ENCODE results near the gene TUFT1. TPM values are rescaled to one million over a fixed set of nuclear protein-coding genes. Genes with fewer than 3 reads are reported as not detected.

The TUFT1 gene
- total RNA-seq, 2 experiments from 2014 or later = 2.3 to 2.7 TPM

DNA sequence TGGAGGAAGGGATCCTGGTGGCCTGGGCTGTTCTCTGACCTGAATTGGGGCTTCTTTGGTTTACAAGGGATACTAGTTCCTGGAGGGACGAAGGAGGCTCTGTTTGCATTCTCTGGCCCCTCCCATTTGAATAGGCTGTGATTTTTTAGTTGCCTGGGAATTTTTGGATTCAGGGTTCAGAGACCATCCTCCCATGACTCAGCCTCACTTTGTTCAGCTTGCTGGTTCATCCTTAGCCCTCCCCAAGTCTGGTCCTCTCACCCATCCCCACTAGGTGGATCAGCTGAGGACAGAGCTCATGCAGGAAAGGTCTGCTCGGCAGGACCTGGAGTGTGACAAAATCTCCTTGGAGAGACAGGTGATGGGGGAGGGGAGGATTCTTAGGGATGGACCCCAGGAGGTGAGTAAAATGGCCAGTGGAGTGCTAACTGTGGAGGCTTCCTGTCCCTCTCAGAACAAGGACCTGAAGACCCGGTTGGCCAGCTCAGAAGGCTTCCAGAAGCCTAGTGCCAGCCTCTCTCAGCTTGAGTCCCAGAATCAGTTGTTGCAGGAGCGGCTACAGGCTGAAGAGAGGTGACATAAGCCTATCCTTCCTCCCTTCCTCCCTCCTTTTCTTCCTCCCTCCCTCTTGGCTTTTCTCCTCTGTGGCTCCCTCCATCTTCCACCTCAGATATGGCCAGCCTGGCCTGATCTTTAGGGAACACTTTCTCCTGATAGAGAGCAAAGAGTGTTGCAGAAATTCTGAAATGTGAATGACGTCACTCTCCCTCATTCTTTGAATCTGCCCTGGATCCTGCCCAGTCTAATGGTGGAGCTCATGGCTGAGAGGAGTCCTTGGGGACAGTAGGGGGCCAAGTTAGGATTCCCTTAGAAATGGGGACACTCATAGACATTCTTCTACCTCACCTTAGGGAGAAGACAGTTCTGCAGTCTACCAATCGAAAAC is 4.5 kb upstream of the TUFT1 start:
- ChIA-PET CTCF (interaction anchor here (1.0 kb wide), 1 partner anchor 346 kb away, joined by 3 read pairs; no protein-coding TSS in a partner anchor), POLR2A (no interaction called here)

DNA sequence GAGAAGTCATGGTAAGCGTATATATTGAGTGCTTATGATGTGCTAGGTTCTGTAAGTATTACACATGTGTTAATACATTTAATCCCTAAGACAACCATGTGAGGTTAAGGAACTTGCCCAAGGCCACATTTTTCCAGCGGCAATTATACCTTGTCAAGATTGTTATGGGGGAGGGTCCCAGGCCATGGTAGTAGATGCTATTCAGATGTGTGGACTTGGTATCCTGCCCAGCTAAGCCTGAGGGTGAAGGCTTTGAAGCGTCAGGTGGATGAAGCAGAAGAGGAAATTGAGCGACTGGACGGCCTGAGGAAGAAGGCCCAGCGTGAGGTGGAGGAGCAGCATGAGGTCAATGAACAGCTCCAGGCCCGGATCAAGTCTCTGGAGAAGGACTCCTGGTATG is 3.6 kb upstream of the TUFT1 start:
- POLR2A ChIA-PET = no interaction called here

DNA sequence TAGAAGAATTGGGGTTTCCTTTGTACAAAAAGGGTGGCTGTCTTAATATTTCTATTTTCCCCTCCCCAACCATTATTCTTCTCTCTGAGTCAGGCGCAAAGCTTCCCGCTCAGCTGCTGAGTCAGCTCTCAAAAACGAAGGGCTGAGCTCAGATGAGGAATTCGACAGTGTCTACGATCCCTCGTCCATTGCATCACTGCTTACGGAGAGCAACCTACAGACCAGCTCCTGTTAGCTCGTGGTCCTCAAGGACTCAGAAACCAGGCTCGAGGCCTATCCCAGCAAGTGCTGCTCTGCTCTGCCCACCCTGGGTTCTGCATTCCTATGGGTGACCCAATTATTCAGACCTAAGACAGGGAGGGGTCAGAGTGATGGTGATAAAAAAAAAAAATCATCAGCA is 3.0 kb upstream of the TUFT1 start:
- CTCF ChIA-PET = interaction anchor here (0.6 to 1.6 kb wide), 2 partner anchors 33 to 142 kb away, joined by 3 to 4 read pairs; no protein-coding TSS in a partner anchor
- POLR2A ChIA-PET = no interaction called here

More for the DNA sequence above, 3.6 kb upstream of the TUFT1 start:
- CTCF ChIA-PET = interaction anchor here (1.6 kb wide), 1 partner anchor 32 kb away, joined by 4 read pairs; no protein-coding TSS in a partner anchor

DNA sequence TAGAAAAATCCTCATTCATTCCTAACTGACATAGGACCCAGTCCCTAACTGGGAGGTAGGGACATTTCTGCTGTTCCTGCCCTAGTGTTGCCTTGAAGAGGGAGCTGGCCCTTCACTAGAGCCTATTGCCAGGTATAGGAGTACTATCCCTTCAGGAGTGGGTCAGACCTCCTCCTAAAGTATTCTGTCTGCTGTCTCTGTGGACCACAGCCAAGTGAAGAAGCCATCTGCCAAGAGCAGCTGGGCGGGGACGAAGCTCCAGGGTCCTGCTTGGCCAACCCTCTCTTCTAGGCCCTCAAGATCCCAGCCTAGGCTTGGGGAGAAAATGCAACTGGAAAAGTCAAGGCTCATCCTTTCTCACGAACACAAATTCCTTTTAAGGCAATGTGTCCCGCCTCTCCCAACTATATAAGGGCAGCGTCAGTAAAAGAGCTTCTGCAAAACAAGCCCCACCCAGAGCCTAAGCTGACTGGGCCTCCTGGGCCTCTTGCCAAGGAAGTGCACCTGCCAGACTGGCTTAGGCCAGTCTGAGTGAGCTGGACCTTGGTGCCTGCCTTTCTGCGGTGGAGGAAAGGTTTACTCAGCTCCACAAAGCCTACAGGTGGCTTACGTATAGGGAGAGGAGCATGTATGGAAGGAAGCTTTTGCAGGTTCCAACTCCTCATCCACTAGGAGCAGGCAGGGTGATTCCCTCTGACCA is 638 bp upstream of the TUFT1 start:
- ChIA-PET POLR2A (interaction anchor here (0.8 kb wide), 1 partner anchor 36 kb away, joined by 3 read pairs; no protein-coding TSS in a partner anchor), CTCF (no interaction called here)

DNA sequence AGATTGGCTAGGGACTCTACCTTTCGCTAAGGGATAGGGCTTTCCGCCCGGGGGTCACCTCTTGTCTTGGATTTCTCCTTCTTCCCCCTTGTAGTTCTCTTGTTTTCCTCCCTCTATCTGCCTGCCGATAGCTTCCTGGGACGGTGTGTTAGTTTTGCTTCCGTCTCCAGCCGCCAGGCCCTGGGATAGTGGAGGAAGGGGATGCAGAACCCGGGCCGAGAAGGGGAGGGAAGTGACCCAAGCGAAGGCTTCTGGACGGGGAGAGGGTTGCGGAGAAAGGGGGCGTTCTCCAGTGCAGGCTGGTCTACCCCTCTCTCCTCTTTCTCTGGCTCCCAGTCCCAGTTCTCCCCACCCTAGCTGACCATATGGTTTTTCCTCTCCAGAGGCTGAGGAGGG is 871 bp downstream of the TUFT1 start:
- POLR2A ChIA-PET = no interaction called here
- CTCF ChIA-PET = interaction anchor here (1.1 kb wide), 1 partner anchor 66 kb away, joined by 3 read pairs; no protein-coding TSS in a partner anchor

DNA sequence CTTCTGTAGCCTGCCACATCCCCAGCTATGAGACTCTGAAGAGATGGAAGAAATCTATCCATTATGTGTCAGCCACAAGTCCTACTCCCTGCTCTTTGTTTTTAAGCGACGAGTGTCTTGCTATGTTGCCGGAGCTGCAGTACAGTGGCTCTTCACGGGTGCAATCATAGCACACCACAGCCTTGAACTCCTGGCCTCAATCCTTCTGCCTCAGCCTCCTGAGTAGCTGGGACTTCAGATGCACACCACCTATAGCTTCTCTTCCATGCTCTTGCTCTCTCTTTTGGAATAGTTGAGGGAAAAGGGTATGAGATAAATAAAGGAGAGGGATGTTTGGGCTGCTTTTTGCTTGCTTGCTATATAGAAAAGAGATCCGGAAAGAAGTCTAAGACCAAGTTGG is 1.6 kb downstream of the TUFT1 start:
- CTCF ChIA-PET = no interaction called here
- POLR2A ChIA-PET = interaction anchor here (0.6 kb wide), 1 partner anchor 1656 kb away, joined by 3 read pairs; no protein-coding TSS in a partner anchor

DNA sequence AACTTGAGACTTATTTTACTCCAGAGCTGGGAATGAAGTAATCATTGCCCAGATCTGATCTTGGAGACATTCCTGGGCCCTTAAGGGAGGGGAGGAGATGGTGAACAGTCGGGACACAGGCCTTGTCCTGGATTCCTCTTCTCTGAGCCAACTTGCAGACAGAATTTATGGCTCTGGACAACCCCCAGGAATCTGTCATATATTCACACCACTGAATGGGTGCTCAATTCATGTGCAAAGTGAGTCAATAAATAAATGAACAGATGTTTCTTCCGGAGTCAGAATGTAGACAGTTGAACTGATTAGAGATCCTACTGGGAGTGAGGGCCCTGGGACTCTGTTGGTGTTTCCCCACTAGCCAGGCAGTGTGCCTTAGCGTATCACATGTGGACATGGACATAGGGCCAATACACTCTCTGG is 2.6 kb downstream of the TUFT1 start:
- POLR2A ChIA-PET = interaction anchor here (0.8 kb wide), 1 partner anchor 23 kb away, joined by 7 read pairs; no protein-coding TSS in a partner anchor
- CTCF ChIA-PET = interaction anchor here (0.7 kb wide), 1 partner anchor 1172 kb away, joined by 3 read pairs; no protein-coding TSS in a partner anchor

DNA sequence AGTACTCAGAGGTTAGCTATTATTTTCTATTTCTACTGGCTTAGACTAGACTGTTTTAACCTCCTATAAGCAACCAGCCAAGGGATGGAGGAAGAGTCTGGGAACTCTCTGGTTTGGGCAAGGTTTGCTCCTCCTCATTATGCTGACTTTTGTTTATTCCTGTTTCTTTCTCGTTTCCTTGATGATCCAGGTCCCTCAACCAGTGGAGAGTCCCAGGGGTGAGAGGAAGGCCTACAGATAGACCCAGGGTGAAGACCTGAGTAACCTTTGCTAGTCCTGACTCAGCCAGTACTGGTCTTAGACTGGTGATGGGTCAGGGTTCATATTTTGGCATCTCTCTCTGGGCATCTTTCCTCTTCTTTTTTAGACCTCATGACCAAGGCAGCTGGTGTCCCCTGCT is 5.4 kb downstream of the TUFT1 start:
- CTCF ChIA-PET = no interaction called here
- POLR2A ChIA-PET = no interaction called here

DNA sequence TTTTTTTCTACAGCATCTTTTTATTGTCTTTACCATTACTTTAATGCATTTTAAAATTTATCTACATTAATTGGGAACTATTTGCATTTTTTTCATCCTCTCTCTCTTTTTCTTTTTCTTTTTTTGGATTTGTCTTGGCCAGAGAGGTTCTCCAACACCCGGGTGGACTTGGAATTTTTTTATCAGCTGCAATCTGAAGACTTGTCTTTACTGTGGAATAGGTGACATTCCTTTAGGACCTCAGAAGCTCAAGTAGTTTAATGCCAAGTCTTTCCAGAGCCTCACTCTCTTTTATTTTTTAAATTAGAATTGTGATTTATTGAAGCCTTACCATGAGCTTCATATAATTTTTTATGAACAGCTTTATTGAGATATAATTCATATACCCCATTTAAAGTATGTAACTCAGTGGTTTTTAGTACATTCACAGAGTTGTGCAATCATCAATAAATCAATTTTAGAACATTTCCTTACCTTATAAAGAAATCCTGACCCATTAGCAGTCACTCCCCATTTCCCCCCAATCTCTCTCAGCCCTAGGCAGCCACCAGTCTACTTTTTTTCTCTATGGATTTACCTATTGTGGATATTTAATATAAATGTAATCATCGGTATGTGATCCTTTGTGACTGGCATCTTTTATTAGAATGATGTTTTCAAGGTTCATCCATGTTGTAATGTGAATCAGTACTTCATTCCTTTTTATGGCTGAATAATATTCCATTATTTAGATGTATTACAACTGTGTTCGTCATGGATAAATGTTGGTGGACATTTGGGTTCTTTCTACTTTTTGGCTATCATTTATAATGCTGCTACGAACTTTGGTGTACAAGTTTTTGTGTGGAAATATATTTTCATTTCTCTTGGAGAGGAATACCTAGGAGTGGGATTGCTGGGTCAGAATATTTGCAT is 6.2 kb downstream of the TUFT1 start:
- CTCF ChIA-PET = no interaction called here
- POLR2A ChIA-PET = no interaction called here

DNA sequence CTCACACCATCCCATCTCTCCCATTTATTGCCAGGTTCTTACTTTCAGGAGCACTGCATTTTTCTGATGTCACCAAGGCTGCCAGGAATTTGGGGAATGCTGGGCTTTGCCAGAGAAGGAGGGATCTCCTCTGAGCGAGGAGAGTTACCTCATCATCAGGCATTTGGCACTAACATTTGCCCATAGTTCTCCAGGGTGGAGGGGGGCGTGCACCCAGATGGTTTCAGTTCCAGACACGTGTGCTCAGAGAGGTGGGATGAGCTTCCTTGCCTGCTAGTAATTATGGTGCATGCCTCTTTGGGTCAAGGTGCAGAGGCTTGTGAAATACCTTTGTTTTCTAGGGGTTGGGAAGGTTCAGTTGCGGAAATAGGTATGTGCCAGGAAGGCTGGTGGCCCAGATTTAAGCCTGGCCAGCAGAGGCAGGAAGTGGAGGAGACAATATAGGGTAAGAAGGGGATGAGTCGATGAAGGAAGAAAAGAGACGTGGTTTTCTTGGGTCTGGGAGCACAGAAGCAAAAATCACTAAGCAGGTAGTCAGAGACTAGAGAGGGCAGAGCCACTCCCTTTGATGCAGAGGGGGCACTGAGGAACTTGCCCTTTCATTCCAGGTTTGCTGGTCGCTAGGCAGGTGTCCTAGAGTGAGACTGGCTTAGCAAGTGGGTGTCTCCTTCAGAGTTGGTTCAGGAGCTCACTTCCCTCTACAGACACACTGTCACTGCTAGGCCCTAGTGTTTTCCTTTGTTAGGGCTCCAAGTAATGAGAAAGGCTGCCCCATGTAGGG is 7.2 kb downstream of the TUFT1 start:
- ChIA-PET CTCF (interaction anchor here (0.6 to 0.7 kb wide), 2 partner anchors 25 to 63 kb away, joined by 3 to 4 read pairs; no protein-coding TSS in a partner anchor), POLR2A (no interaction called here)

DNA sequence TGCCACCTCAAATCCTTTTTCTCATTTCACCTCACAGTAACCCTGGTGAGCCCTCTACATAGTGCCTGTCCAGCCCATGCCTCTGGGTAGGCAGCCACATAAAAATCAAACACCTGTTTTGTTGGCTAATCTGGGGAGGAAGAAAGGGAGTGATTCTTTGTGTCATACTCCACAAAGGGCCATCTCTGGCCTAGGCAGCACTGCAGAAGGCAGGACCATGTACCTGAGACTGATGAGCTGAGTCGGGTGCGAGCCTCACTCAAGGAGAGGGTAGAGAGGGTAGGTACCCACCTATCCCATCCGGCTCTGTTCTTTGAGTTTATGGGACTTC is 7.8 kb downstream of the TUFT1 start:
- POLR2A ChIA-PET = no interaction called here
- CTCF ChIA-PET = interaction anchor here (0.6 to 0.7 kb wide), 2 partner anchors 24 to 63 kb away, joined by 3 to 4 read pairs; no protein-coding TSS in a partner anchor

DNA sequence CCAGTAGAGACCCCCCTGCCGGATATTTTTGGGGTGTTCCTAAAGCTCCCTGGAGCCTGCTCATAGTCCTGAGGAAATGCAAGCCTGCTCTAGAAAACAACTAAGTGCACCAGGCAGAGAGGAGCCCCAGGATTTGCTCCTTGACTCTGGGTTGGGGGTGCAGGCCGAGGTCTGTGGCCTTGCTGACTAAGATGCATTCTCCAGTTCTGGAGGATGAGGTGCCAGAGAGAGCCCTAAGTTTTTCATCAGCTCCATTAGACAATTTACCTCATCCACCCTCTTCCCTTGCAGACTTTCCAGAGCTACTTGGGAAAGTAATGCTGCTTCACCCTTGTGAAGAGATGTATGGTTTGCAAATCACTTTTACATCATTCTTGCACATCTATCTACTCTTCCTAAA is 9.1 kb downstream of the TUFT1 start:
- ChIA-PET CTCF (no interaction called here), POLR2A (no interaction called here)

DNA sequence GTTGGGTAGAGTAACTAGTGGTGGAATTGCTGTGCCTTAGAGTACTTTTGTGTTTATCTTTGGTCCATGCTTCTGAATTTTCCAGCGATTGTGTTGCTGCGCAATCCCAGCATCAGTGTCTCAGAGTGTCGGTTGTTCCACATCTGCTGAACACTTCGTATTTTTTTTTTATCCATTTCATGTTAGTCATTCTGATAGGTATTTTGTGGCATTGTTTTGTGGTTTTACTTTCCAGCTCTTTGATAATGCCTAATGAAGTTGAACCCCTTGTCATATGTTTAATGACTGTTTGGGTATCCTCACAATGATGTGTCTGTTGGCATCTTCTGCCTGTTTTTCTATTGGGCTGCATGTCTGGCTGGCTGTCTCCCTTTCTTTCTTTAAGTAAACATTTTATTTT is 13.6 kb downstream of the TUFT1 start:
- ChIA-PET CTCF (interaction anchor here (0.5 kb wide), 1 partner anchor 346 kb away, joined by 3 read pairs; no protein-coding TSS in a partner anchor), POLR2A (interaction anchor here (0.7 kb wide), 1 partner anchor 31 kb away, joined by 3 read pairs; no protein-coding TSS in a partner anchor)

DNA sequence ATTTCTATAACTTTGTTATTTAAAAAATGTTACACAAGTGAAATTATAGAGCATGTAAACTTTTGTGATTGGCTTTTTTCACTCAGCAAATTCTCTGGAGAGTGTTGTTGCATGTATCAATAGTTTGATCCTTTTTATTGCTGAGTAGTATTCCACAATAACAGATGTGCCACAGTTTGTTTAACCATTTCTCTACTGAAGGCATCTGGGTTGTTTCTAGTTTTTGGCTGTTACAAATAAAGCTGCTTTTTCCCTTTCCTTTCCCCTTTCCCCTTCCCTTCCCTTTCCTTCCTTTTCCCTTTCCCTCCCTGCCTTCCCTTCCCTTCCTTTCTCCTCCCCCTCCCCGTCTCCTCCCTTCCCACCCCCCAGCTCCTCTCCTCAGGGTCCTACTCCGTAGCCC is 15.9 kb downstream of the TUFT1 start:
- POLR2A ChIA-PET = no interaction called here
- CTCF ChIA-PET = no interaction called here

DNA sequence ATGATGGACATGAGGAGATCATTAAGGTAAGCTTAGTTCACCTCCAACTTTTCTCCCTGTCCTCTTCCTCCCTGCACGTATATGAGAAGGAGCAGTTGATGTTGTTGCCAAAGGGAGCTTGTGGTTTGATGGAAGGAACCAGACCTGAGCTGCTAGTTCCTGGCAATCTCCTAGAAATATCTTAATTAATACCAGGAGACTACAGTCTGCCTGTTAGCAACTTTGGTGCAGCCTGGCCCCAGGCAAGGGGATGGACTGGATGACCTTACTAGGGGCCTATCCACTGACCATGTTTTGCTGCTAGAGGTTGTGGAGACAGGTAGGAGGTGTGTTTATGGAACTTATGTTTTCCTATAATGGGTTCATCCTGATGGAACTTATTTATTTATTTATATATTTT is 22.6 kb downstream of the TUFT1 start:
- ChIA-PET CTCF (interaction anchor here (1.1 kb wide), 1 partner anchor 31 kb away, joined by 6 read pairs; no protein-coding TSS in a partner anchor), POLR2A (no interaction called here)

DNA sequence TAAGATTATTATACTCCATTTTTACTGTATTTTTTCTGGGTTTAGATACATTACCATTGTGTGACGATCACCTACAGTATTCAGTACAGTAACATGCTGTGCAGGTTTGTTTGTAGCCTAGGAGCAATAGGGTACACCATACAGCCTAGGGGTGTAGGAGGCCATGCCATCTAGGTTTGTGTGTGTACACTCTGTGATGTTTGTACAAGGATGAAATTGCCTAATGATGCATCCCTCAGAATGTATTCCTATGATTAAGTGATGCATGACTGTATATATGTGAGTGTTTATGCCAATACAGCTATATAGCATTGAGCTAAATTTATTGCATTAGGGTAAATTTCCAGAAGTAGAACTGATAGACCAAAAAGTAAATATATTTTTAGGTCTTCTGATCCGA is 23.3 kb downstream of the TUFT1 start:
- POLR2A ChIA-PET = no interaction called here
- CTCF ChIA-PET = no interaction called here

DNA sequence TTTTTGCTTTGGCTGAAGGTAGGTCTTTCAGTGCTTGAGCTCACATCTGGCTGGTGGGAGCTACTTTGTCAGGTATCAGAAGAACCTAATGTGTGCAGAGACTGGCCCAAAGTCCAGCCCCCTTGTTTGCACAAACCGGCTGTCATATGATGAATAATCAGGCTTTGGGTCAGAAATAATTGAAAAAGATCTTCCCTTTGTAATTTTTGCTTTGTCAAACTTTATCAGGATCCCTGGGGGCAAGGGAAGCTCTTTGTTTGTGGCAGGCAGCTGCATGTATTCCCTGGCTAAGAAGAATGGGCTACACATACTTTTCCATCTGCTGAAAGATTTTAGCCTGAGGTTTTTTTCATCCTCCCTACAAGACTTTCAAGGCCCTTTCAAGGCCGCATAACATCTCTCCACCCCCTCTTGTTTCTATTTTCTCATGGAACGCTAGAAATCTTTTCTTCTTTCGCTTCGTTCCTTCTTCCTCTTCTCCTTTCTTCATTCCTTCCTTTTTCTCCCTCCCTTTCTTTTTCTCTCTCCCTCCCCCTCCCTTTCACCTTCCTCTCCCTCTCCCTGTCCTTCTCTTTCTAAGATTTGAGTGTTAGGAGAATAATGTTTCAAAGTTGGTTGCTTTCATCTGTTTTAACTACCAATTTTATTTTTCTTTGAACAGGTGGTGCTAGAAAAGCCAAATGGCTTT is 25.5 kb downstream of the TUFT1 start:
- ChIA-PET CTCF (no interaction called here), POLR2A (no interaction called here)

DNA sequence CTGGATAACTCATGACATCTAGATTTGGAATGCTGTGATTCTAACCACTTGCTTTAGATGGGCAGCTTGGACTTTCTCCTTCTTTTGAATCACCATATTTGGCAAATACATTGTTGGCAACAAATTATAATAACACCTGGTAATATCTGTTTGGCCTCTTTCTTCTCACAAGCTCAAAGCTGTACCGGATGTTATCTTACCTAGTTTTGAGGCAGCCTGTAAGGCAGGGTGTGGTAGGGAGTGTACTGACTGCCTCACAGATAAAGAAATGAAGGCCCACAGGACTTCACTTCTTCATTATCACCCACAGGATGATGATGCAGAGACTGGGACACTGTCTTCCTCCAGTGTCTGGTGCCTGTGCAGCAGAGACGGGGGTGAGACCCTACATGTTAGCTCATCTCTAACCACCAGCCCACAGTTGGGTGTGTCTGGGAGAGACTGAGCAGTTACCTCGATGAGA is 28.5 kb downstream of the TUFT1 start:
- ChIA-PET POLR2A (no interaction called here), CTCF (no interaction called here)

Measured in activated CD8-positive, alpha-beta memory T cell treated with anti-CD3 and anti-CD28 coated beads for 36 hours (primary cell).